ENCODE results near the gene SMG6.

SMG6 gene

GRCh38 chr17:2137342-2138098, 166.1 kb downstream of the SMG6 start:
- no peak for DNase-seq

DNA sequence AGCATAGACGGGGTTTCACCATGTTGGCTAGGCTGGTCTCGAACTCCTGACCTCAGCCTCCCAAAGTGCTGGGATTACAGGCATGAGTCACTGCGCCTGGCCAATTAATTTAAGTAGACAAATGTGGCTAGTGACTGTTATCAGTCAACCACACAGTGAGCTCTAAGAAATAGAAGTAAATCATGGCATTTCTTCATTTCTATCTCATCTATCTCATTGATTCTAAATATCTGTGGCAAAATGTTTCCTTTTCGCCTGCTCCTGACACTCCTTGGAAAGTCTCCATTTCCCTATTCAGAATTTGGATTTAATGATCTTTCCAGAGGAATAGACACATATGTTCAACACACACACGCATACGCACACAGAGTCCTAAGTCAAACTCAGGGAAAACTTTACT, 167.3 kb downstream of the SMG6 start:
- no peak for DNase-seq

- no peak for DNase-seq
These were observed 175.6 kb downstream of the SMG6 start for GRCh38 chr17:2128011-2128410.

GRCh38 chr17:2125013-2125535, 178.5 kb downstream of the SMG6 start:
- no peak for DNase-seq

DNA sequence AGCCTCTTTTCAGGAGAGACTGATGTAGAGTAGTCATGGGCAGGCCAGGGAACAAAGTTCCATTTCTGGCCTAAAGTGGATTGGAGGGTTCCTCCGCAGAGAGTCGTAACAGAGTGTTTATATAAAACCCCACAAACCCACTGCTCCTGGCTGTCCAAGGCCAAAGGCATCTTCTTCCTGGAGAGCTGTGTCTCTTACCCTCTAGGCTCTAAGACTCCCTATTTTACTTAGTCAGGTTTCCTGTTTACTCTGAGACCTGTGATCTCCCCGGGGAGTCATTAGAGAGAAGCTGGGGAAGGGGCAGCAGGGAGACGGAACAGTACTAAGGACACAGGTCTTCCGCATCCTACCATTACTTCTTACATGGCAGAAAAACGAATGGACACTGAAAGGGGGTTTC, 179.2 kb downstream of the SMG6 start:
- DNase-seq = no peak

GRCh38 chr17:2123375-2124251, 180.0 kb downstream of the SMG6 start:
- no peak for DNase-seq

GRCh38 chr17:2122641-2123302, 180.8 kb downstream of the SMG6 start:
- DNase-seq = peak; percentile 32

GRCh38 chr17:2120586-2121335, 182.8 kb downstream of the SMG6 start:
- DNase-seq = no peak

GRCh38 chr17:2113279-2113622, 190.3 kb downstream of the SMG6 start:
- DNase-seq = no peak

GRCh38 chr17:2111691-2112090, 191.9 kb downstream of the SMG6 start:
- DNase-seq = no peak

DNA sequence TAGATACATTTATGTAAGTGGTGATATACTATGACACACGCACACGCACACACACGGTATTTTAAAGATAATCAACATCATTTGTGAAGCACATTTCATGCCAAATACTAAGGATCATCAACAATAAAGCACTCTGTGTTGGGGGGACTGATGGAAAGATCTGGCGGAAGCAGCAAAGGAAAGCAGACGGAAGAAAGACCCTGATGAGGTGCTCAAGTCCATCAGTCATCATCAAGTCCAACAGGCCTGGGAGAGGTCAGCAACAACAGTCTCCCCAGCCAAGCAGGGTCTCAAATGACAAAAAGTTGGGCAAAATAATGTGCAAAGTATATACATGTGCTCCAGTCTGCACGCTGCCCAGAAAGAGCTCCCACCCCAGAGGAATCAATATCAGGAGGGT, 193.1 kb downstream of the SMG6 start:
- DNase-seq = no peak

DNA sequence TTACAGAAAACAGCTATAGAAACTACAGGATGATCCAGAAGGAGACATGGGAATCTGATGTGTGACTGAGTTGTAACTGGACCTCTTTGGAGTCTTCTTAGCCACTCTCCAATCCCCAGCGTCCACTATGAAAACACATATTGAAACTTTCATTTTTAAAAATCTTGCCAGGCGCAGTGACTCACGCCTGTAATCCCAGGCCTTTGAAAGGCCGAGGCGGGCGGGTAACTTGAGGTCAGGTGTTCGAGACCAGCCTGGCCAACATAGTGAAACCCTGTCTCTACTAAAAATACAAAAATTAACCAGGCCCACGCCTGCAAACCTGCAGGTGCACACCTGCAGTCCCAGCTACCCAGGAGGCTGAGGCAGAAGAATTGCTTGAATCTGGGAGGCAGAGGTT, 195.4 kb downstream of the SMG6 start:
- DNase-seq = no peak

DNA sequence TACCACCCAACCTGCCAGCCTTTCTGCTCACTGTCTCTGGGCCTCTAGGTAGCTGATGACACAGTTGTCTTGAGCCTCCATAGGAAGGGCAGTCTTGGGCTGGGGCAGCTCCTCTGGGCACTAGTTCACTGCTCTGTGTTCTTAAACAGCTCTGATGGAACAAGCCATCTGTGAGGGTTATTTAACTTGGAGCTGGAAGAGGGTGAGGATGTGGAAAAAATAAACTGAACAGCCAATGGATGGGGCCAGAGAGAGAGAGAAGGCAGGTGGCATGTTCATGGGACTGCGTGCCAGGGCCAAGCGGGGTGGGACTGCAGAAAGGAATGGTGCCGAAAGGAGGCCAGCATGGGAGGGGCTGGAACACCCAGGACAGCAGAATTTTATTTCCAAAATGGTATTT, 196.1 kb downstream of the SMG6 start:
- DNase-seq = no peak

DNA sequence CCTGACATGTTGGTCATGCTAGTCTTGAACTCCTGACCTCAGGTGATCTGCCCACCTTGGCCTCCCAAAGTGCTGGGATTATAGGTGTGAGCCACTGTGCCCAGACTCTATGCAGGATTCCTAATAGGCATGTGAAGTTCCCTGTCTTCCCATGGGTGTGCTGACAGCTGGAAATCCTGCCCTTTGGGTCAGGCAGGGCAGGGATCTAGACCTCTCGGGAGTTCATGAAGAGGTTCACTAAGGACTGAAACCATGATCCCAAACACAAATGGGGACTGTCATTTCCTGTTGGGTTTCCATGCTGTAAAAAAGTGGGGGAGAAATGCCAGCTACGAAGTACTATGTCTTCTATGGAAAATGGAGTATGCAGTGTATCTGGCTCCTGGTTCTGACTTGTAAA, 196.5 kb downstream of the SMG6 start:
- DNase-seq = no peak

DNA sequence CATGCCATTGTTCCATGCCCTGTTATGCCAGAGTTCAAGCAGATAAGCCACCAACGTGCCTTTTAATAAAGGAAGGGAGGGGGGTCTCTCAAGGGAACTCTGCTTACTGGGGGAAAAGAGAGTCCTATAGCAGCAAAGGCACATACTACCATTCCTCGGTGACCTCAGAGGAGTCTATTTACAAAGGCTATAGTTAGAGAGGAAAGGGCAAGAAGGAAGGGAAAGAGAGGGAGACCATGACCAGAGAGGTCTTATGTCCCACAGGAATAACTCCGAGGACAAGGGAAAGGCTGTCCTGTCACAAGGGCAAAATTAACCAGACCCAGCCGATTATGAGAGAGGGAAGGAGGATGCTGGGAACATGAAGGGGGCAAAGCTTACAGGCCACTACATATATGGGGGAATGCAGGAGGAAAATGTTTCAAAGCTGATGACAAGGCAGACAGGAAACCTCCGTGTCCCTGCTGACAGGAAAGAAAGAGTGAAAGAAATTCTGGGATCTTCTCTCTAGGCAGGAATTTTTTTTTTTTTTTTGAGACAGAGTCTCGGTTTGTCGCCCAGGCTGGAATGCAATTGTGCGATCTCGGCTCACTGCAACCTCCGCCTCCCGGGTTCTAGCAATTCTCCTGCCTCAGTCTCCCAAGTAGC, 197.2 kb downstream of the SMG6 start:
- DNase-seq = no peak

DNA sequence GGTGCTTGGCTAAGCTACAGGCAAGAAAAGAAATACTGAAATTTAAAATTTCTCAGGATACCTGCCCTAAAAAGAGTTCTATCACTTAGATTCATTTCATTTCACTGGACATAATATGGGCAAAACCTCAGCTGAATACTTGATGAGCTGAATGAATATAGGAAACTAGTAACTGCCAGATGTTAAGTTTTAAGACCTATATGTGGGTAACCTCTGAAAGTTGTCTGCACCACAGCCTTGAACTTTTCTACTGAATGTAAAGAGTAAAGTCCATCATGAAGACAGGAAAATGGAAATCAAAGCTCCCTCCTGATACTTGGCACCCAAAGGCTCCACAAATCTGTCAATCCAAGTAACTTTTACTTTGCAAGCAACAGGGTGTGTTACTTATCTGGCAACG, 197.9 kb downstream of the SMG6 start:
- DNase-seq = no peak

GRCh38 chr17:2102931-2103809, 200.4 kb downstream of the SMG6 start:
- no peak for DNase-seq

- DNase-seq = no peak
These were observed 201.9 kb downstream of the SMG6 start for GRCh38 chr17:2101448-2102257.

DNA sequence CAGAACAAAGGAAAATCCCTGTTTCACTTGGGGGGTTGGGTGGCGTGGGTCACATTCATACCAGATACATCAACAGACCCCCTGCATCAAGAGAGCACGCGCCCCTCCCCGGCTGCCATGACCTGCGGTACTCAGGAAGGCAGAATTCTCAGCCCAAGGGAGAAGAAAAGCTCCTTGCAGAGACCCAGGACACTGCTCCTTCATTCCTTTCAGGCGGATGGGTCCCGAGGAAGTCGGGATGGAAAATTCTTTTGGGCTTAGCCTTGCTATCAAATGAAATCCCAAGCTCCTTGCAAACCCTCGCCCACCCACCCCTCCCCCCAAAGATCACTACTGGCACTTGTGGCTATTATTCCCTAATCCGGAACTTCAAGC, 208.1 kb downstream of the SMG6 start:
- no peak for DNase-seq

GRCh38 chr17:2094891-2095535, 208.6 kb downstream of the SMG6 start:
- peak; percentile 71 for DNase-seq

Measured in NCI-H2029 treated with DMSO at 0.1 percent for 48 hours (cell line).